Esophagus muscularis mucosa (tissue), 4 donors: ENCODE measurements around the gene EPB42.
A peak's percentile ranks its signal among the peaks of the same experiment; 100 is the strongest.

Experiments used
- CTCF ChIP-seq, 3 experiments: fragments of 200-600 bp in 2 of 3; fragments of 450-650 bp in 1 of 3; sonication (generic) in 2 of 3; IDR thresholded peaks; one replicate each; pipeline ENCODE4 v1.5.1; 2017 to 2019; ENCODE audit warnings: antibody characterized with exemption in 3 of 3, mild to moderate bottlenecking in 2 of 3, moderate library complexity in 1 of 3
- EP300 ChIP-seq: sonication (generic); formaldehyde crosslinking; IDR thresholded peaks from one replicate; pipeline ENCODE4 v1.6.1; 2017; ENCODE audit warnings: antibody characterized with exemption
- POLR2A ChIP-seq: fragments of 450-650 bp; IDR thresholded peaks from one replicate; pipeline ENCODE4 v1.6.1; 2017; ENCODE audit warnings: antibody characterized with exemption, moderate library complexity, mild to moderate bottlenecking, low read depth
- POLR2AphosphoS5 ChIP-seq, 2 donors: sonication (generic); formaldehyde crosslinking; IDR thresholded peaks; one replicate each; pipeline ENCODE4 v1.6.1; 2017; ENCODE audit warnings: antibody characterized with exemption in 2 of 2

DNA sequence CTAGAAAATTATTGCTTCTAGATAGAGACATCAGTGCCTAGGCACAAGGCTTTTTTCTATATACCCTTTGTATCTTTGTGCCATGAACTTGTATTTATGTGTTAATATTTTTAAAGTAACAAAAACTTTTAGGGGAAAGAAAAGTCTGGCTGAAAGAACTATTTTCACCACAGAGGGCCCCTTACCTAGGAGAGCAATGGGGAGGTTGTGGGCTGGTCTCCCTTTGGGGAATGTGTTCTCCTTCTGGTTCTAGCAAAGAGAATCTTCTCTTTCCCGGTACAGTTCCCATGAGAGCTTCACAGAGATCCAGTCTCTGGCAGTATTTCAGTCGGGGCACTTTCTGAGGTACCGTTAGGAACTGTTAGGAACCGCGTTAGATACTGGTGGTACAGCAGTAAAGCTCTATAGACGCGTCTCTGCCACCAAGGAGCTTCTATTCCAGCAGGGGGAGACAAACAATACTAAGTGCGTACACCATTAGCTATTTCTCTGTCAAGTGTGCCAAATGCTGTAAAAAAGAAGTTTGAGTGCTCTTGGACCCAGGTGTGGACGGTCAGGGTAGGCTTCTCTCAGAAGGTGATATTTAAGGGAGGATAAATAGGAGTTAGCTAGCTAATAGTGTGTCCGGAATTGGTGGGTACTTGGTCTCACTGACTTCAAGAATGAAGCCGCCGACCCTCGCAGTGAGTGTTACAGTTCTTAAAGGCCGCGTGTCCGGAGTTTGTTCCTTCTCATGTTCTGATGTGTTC, 4.6 kb upstream of the EPB42 start:
- TF ChIP-seq POLR2AphosphoS5 (IDR thresholded peaks at IDR 0.05) (no peak), CTCF (IDR thresholded peaks at IDR 0.05) (peak; percentile 51 to 71 (median 58)), POLR2A (no peak), EP300 (no peak)
